G401.6 (cell line): Measurements from ENCODE around the gene PPTC7.
"Not testable (repeated sequence)": the region's sequence is repeated elsewhere in the genome, so short reads cannot be mapped to it uniquely, and the experiment has no call there.

Experiments
- FAIRE-seq: peaks from 2 replicates; lab custom pipeline; 2012; peaks lifted over from hg19 to GRCh38; lab: Jason Lieb, UNC

Gene PPTC7

GRCh38 chr12:110561471-110562201, 21.5 kb downstream of the PPTC7 start:
- FAIRE-seq = no peak

GRCh38 chr12:110560946-110561345, 22.2 kb downstream of the PPTC7 start:
- no peak for FAIRE-seq

- FAIRE-seq = no peak
Measured at GRCh38 chr12:110560048-110560447, 23.1 kb downstream of the PPTC7 start.

- FAIRE-seq = not testable (repeated sequence)
Measured at GRCh38 chr12:110558945-110559344, 24.2 kb downstream of the PPTC7 start.

- no peak for FAIRE-seq
Measured at GRCh38 chr12:110557300-110557699, 25.8 kb downstream of the PPTC7 start.

GRCh38 chr12:110556705-110557104, 26.4 kb downstream of the PPTC7 start:
- no peak for FAIRE-seq

- no peak for FAIRE-seq
Measured at GRCh38 chr12:110555577-110556406, 27.3 kb downstream of the PPTC7 start.

GRCh38 chr12:110554184-110554583, 28.9 kb downstream of the PPTC7 start:
- FAIRE-seq = no peak

- no peak for FAIRE-seq
Measured at GRCh38 chr12:110550981-110551380, 32.1 kb downstream of the PPTC7 start.

- no peak for FAIRE-seq
Measured at GRCh38 chr12:110549716-110550115, 33.4 kb downstream of the PPTC7 start.

GRCh38 chr12:110548678-110549077, 34.4 kb downstream of the PPTC7 start:
- no peak for FAIRE-seq

- FAIRE-seq = no peak
Measured at GRCh38 chr12:110547090-110547489, 36.0 kb downstream of the PPTC7 start.

- FAIRE-seq = no peak
Measured at GRCh38 chr12:110546339-110546738, 36.8 kb downstream of the PPTC7 start.

- no peak for FAIRE-seq
Measured at GRCh38 chr12:110545812-110546211, 37.3 kb downstream of the PPTC7 start.

- FAIRE-seq = not testable (repeated sequence)
Measured at GRCh38 chr12:110545259-110545658, 37.9 kb downstream of the PPTC7 start.

- FAIRE-seq = no peak
Measured at GRCh38 chr12:110543965-110544364, 39.2 kb downstream of the PPTC7 start.

- FAIRE-seq = no peak
Measured at GRCh38 chr12:110543252-110543959, 39.7 kb downstream of the PPTC7 start.

- no peak for FAIRE-seq
Measured at GRCh38 chr12:110540048-110540447, 43.1 kb downstream of the PPTC7 start.

GRCh38 chr12:110538869-110539622, 44.1 kb downstream of the PPTC7 start:
- no peak for FAIRE-seq

- no peak for FAIRE-seq
Measured at GRCh38 chr12:110537605-110538409, 45.3 kb downstream of the PPTC7 start.
